Naive thymus-derived CD8-positive, alpha-beta T cell (primary cell): ENCODE results near the gene SLC34A3. TPM values are rescaled to one million over a fixed set of nuclear protein-coding genes. Genes with fewer than 3 reads are reported as not detected.

Experiments
- ATAC-seq, 2 donors: fragments of 150-1000 bp; cut with Tn5 transposase in 1 of 2; sonication (Bioruptor Pico), chemical (Tn5 transposase) in 1 of 2; 1 replicate in 1 of 2; 2 replicates in 1 of 2; pipeline ENCODE4 v1.10.0; 2021; ENCODE audit warnings: mild to moderate bottlenecking in 2 of 2, moderate library complexity in 2 of 2
- POLR2A ChIA-PET: fragments of 350-600 bp; sonication (Branson Sonifier 250); formaldehyde crosslinking; loops from one replicate; lab custom pipeline; 2021; ENCODE audit warnings: antibody characterized with exemption; lab: Charles Lee
- DNase-seq, 10 donors: peaks; one replicate each; pipeline versions ENCODE4 v3.0.0 to v3.0.0-alpha.2; 2020 to 2022
- H3K27ac Mint-ChIP-seq, 10 donors: one replicate each; pipeline ENCODE4 v1.8.0; 2020 to 2022; ENCODE audit warnings: mild to moderate bottlenecking in 10 of 10, mixed read lengths in 10 of 10, moderate library complexity in 4 of 10, inconsistent platforms in 1 of 10
- H3K27me3 Mint-ChIP-seq, 5 donors: one replicate each; pipeline ENCODE4 v1.8.0; 2021 to 2022; ENCODE audit warnings: mixed read lengths in 5 of 5
- H3K36me3 Mint-ChIP-seq, 3 donors: one replicate each; pipeline ENCODE4 v1.8.0; 2020 to 2022; ENCODE audit warnings: mixed read lengths in 3 of 3, mild to moderate bottlenecking in 2 of 3, inconsistent platforms in 1 of 3
- H3K4me1 Mint-ChIP-seq, 4 donors: one replicate each; pipeline ENCODE4 v1.8.0; 2021 to 2022; ENCODE audit warnings: mixed read lengths in 4 of 4
- H3K4me3 Mint-ChIP-seq, 10 donors: one replicate each; pipeline ENCODE4 v1.8.0; 2020 to 2022; ENCODE audit warnings: mild to moderate bottlenecking in 10 of 10, mixed read lengths in 10 of 10, moderate library complexity in 6 of 10, inconsistent platforms in 1 of 10
- H3K9me3 Mint-ChIP-seq, 9 donors: one replicate each; pipeline ENCODE4 v1.8.0; 2020 to 2022; ENCODE audit warnings: mixed read lengths in 9 of 9, mild to moderate bottlenecking in 3 of 9, inconsistent platforms in 1 of 9, moderate library complexity in 1 of 9
- polyA plus RNA-seq, 3 donors: library from polyadenylated mRNA; unstranded; fragments of 300-500 nt; fragmentation: Illumina TruSeq; gene quantifications; one replicate each; pipeline ENCODE4 v1.2.3, GENCODE V29; 2021
- total RNA-seq, 8 experiments: library from RNA in 2 of 8; stranded (reverse) in 2 of 8; gene quantifications; one replicate each; pipeline ENCODE4 v1.2.3 and lab custom pipeline; 2021 to 2026

SLC34A3 gene
- total and polyA plus RNA-seq, 5 experiments from 2014 or later = not detected

- peaks cover 0 to 14% (median 0%) of the 10 kb centered on the region in 3 donors for H3K36me3 Mint-ChIP-seq
- H3K9me3 Mint-ChIP-seq = no peaks in the 10 kb centered on the region
- H3K27me3 Mint-ChIP-seq = no peaks in the 10 kb centered on the region
- ATAC-seq = no peak
- POLR2A ChIA-PET = no interaction called here
- peaks cover 10 to 20% (median 16%) of the 10 kb centered on the region in 4 donors for H3K4me1 Mint-ChIP-seq
- no peak overlapping the region for H3K4me3 Mint-ChIP-seq
- peak overlapping the region in 1 of 10 donors; percentile 56 for H3K27ac Mint-ChIP-seq
- DNase-seq = no peak
Measured at GRCh38 chr9:137211532-137211931, 19.2 kb upstream of the SLC34A3 start.

DNA sequence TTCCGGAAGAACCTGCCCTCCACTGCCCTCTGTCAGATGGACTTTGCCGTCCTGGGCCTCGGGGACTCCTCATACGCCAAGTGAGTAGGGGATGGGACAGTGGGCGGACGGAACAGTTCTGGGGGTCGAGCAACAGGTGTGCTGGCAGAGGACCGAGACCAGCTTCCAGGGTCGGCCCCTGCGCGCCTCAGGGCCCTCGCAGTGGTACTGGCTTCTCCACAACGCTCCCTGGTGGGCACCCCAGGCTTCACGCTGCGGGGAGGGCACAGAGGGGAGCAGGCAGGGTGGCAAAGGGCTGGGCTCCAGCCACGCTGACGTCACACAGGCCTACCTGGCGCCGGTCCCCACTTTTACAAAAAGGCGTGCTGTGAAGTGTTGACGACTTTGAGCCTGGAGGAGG, 18.2 kb upstream of the SLC34A3 start:
- H3K27me3 Mint-ChIP-seq = no peaks in the 10 kb centered on the region
- no peak for DNase-seq
- ATAC-seq = no peak

DNA sequence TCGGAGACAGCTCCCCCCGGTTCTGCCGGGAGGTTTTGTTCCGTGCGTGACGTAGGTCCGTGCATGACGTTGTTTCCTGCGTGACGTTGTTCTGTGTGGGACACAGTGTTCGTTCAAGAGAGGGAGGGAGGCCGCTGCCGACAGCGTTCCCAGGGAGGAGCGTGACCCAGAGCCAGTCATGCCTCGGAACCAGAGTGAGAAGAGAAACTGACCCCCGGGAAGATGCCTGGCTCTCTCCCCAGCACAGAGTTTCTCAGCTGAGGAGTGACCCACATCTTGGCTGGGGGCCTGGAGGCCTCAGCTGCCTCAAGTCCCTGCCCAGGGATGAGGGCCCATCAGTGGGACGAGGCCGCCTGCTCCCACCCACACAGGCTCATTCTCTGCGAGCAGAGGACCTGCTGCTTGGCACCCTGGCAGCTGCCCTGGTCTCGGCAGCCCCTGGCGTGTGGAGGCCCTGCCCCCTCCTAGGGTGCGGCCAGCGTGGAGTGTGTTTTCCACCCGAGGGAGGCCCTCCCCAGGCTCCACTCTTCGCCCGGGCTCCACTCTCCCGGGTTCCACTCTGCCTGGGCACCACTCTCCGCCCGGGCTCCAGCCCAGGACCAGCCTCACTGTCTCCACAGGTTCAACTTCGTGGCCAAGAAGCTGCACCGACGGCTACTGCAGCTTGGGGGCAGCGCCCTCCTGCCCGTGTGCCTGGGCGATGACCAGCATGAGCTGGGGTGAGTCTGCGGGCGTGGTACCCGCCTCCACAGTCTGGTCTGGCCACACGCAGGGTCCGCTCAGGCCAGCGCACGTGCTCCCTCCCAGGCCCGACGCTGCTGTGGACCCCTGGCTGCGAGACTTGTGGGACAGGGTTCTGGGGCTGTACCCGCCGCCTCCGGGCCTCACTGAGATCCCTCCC, 17.3 kb upstream of the SLC34A3 start:
- peaks cover 0 to 3% (median 0%) of the 10 kb centered on the region in 3 donors for H3K36me3 Mint-ChIP-seq
- no peak for ATAC-seq
- H3K27ac Mint-ChIP-seq = peak overlapping the region in 1 of 10 donors; percentile 40
- H3K4me1 Mint-ChIP-seq = peaks cover 0 to 6% (median 3%) of the 10 kb centered on the region in 4 donors
- no peak for DNase-seq
- no peaks in the 10 kb centered on the region for H3K9me3 Mint-ChIP-seq
- no peak overlapping the region for H3K4me3 Mint-ChIP-seq
- no peaks in the 10 kb centered on the region for H3K27me3 Mint-ChIP-seq
- POLR2A ChIA-PET = interaction anchor here (0.5 to 1.6 kb wide), 3 partner anchors 10 to 84 kb away, joined by 3 to 7 read pairs (median 4); partner anchors contain the start of genes RNF208 and TPRN

More for the DNA sequence above, 18.2 kb upstream of the SLC34A3 start:
- Mint-ChIP-seq H3K36me3 (peaks cover 0 to 8% (median 0%) of the 10 kb centered on the region in 3 donors), H3K4me3 (no peak overlapping the region), H3K9me3 (no peaks in the 10 kb centered on the region), H3K4me1 (peaks cover 1 to 10% (median 6%) of the 10 kb centered on the region in 4 donors), H3K27ac (no peak overlapping the region)
- POLR2A ChIA-PET = interaction anchor here (0.5 kb wide), 1 partner anchor 83 kb away, joined by 4 read pairs; no protein-coding TSS in a partner anchor

DNA sequence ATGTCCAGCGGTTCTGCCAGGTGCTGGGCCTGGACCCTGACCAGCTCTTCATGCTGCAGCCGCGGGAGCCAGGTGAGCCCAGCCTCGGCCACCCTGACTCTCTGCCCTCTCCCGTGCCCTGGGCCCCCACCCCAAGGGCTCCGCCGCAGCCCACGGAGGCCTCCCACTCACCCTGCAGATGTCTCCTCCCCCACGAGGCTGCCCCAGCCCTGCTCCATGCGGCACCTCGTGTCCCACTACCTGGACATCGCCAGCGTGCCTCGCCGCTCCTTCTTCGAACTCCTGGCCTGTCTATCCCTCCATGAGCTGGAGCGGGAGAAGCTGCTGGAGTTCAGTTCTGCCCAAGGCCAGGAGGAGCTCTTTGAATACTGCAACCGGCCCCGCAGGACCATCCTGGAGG, 16.1 kb upstream of the SLC34A3 start:
- Mint-ChIP-seq H3K27ac (no peak overlapping the region), H3K36me3 (no peaks in the 10 kb centered on the region), H3K27me3 (no peaks in the 10 kb centered on the region), H3K4me3 (no peak overlapping the region), H3K4me1 (peaks cover 0 to 4% (median 0%) of the 10 kb centered on the region in 4 donors), H3K9me3 (no peaks in the 10 kb centered on the region)
- DNase-seq = no peak
- POLR2A ChIA-PET = interaction anchor here (0.6 to 1.6 kb wide), 4 partner anchors 9 to 155 kb away, joined by 3 to 7 read pairs (median 4); partner anchors contain the start of gene RNF208
- no peak for ATAC-seq

- H3K27me3 Mint-ChIP-seq = no peaks in the 10 kb centered on the region
Measured at GRCh38 chr9:137215196-137215986, 15.3 kb upstream of the SLC34A3 start.

GRCh38 chr9:137216188-137216965, 14.3 kb upstream of the SLC34A3 start:
- ATAC-seq (no peak), DNase-seq (no peak)
- no peaks in the 10 kb centered on the region for H3K9me3 Mint-ChIP-seq
- no peaks in the 10 kb centered on the region for H3K27me3 Mint-ChIP-seq
- peaks cover 0 to 3% (median 0%) of the 10 kb centered on the region in 4 donors for H3K4me1 Mint-ChIP-seq
- no peaks in the 10 kb centered on the region for H3K36me3 Mint-ChIP-seq
- peak overlapping the region in 1 of 10 donors; percentile 41 for H3K4me3 Mint-ChIP-seq
- POLR2A ChIA-PET = interaction anchor here (0.6 kb wide), 1 partner anchor 441 kb away, joined by 3 read pairs; no protein-coding TSS in a partner anchor
- H3K27ac Mint-ChIP-seq = no peak overlapping the region

More at GRCh38 chr9:137215196-137215986, 15.3 kb upstream of the SLC34A3 start:
- peaks cover 0 to 4% (median 0%) of the 10 kb centered on the region in 4 donors for H3K4me1 Mint-ChIP-seq
- POLR2A ChIA-PET = interaction anchor here (0.6 to 1.6 kb wide), 4 partner anchors 8 to 155 kb away, joined by 3 to 7 read pairs (median 4); partner anchors contain the start of gene RNF208
- no peaks in the 10 kb centered on the region for H3K36me3 Mint-ChIP-seq
- DNase-seq (no peak), ATAC-seq (no peak)
- no peaks in the 10 kb centered on the region for H3K9me3 Mint-ChIP-seq
- no peak overlapping the region for H3K27ac Mint-ChIP-seq
- H3K4me3 Mint-ChIP-seq = no peak overlapping the region

DNA sequence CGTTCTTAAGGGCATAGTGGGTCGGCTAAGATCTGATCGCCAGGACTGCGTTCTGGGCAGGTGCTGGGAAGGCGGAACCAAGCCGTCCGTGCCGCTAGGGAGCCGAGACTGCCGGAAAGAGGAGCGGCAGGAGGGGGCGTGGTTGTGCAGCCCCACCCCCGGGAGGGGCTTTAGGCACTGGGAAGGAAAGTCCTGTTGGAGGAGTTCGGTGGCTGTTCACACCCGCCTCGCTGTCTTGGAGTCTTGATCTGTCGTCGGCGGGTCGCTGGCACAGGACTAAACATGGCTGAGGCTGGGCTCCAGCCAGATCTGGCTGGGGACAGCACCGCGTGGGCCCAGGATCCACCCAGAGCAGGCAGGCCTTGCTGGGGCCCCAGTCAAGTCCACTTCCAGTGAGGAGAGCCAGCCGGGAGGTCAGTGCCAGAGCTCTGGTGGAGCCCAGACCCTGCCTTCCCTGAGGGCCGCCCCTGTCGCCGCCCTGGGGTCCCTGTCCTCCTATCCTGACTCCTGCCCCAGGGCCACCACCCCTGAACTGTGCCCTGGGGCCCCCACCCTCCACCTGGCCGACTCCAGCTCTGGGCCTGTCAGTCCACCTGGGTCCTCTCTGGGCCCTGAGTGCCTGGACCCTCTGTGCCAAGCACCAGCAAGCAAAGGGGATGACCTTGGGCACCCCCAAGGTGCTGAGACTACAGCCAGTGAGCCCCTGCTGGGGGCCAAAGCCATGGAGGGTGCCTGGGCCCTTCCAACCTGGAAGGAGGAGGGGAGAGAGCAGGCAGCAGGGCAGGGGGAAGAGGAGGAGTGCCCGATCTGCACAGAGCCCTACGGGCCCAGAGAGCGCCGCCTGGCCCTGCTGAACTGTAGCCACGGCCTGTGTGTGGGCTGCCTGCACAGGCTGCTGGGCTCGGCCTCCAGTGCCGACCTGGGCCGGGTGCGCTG, 13.2 kb upstream of the SLC34A3 start:
- H3K9me3 Mint-ChIP-seq = no peaks in the 10 kb centered on the region
- H3K27ac Mint-ChIP-seq = peak overlapping the region in 1 of 10 donors; percentile 15
- H3K27me3 Mint-ChIP-seq = no peaks in the 10 kb centered on the region
- no peak for ATAC-seq
- no peak for DNase-seq
- POLR2A ChIA-PET = no interaction called here
- peak overlapping the region in 3 of 10 donors; percentile 15 to 36 (median 33) for H3K4me3 Mint-ChIP-seq
- H3K4me1 Mint-ChIP-seq = peaks cover 0 to 3% (median 0%) of the 10 kb centered on the region in 4 donors
- no peaks in the 10 kb centered on the region for H3K36me3 Mint-ChIP-seq

- H3K4me1 Mint-ChIP-seq = peaks cover 1 to 6% (median 3%) of the 10 kb centered on the region in 4 donors
- H3K27ac Mint-ChIP-seq = no peak overlapping the region
- no peaks in the 10 kb centered on the region for H3K36me3 Mint-ChIP-seq
- no peaks in the 10 kb centered on the region for H3K9me3 Mint-ChIP-seq
- ATAC-seq = no peak
- POLR2A ChIA-PET = interaction anchor here (1.1 to 1.3 kb wide), 2 partner anchors 8 to 36 kb away, joined by 3 read pairs; no protein-coding TSS in a partner anchor
- H3K27me3 Mint-ChIP-seq = no peaks in the 10 kb centered on the region
- DNase-seq = no peak
- H3K4me3 Mint-ChIP-seq = peak overlapping the region in 1 of 10 donors; percentile 10
Measured at GRCh38 chr9:137218212-137218753, 12.4 kb upstream of the SLC34A3 start.

DNA sequence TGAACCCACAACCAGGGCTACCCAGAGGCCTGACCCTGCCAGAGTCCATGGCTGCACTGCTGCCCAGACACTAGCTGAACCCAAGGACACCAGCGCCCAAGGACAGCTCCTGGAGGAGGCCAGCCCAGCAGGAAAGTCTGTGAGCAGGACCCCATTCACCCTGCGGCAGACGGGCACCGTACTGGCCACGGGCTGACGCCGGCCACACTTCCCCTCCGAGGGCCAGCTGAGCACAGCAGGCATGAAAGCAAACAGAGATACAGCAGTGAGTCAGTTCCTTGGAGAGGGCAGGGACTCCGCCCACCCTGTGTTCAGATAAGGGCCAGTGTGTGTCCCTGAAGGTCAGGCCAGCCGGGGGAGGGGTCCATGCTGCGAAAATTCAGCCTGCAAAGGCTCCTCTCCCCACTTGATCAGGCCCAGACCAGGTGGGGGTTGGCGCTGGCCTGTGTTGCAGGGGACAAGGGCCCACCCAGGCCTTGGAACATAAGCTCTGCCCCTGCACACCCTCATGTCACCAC, 11.9 kb upstream of the SLC34A3 start:
- peaks cover 1 to 6% (median 3%) of the 10 kb centered on the region in 4 donors for H3K4me1 Mint-ChIP-seq
- no peaks in the 10 kb centered on the region for H3K27me3 Mint-ChIP-seq
- H3K4me3 Mint-ChIP-seq = peak overlapping the region in 1 of 10 donors; percentile 10
- ATAC-seq (no peak), DNase-seq (no peak)
- H3K36me3 Mint-ChIP-seq = no peaks in the 10 kb centered on the region
- H3K27ac Mint-ChIP-seq = no peak overlapping the region
- POLR2A ChIA-PET = interaction anchor here (0.5 to 1.5 kb wide), 4 partner anchors 8 to 856 kb away, joined by 3 to 4 read pairs (median 3); partner anchors contain the start of gene LCN8
- no peaks in the 10 kb centered on the region for H3K9me3 Mint-ChIP-seq

DNA sequence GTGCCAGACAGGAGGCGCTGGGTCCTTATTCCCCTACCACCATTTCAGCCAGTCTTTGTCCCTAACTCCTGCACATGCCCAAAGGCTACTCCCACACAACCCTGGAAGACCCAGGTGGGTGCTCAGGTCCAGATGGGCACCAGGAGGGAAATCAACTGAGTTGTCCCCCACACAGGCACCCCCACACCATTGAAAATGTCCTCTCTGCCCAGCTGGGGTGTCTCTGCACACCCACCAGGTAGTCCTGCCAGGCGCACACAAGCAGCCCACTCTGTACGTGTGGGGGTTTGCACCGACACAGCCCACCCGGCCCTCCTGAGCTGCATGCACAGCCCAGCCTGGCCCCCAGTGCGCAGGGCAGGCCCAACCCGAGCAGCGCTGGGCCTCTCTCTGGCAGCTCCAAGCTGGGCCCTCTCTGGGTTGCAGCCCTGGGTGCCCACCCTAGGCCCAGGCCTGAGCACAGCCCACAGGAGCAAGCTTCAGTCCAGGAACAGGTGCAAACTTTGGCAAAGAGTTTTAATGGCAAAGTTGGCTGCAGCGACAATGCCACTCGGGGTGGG, 10.9 kb upstream of the SLC34A3 start:
- H3K4me3 Mint-ChIP-seq = peak overlapping the region in 4 of 10 donors; percentile 23 to 58 (median 39)
- ATAC-seq (no peak), DNase-seq (no peak)
- H3K27ac Mint-ChIP-seq = peak overlapping the region in 1 of 10 donors; percentile 71
- H3K9me3 Mint-ChIP-seq = no peaks in the 10 kb centered on the region
- H3K4me1 Mint-ChIP-seq = peaks cover 1 to 7% (median 6%) of the 10 kb centered on the region in 4 donors
- POLR2A ChIA-PET = interaction anchor here (0.7 to 1.5 kb wide), 5 partner anchors 21 to 857 kb away, joined by 3 to 6 read pairs (median 3); partner anchors contain the start of gene TUBB4B
- no peaks in the 10 kb centered on the region for H3K36me3 Mint-ChIP-seq
- H3K27me3 Mint-ChIP-seq = no peaks in the 10 kb centered on the region
